NCI-H460 (cell line): ENCODE results near the gene LYPLAL1. TPM values are rescaled to one million over a fixed set of nuclear protein-coding genes. Genes with fewer than 3 reads are reported as not detected.
"Not testable (repeated sequence)": the region's sequence is repeated elsewhere in the genome, so short reads cannot be mapped to it uniquely, and the experiment has no call there.

Experiments used
- DNase-seq: peaks from one replicate; pipeline ENCODE4 v3.0.0-alpha.2; 2016; ENCODE audit warnings: low read depth; ENCODE audit errors: extremely low read depth
- total RNA-seq: library from RNA; depleted of rRNA; stranded (reverse); fragments of >200 nt; shearing (Covaris generic); gene quantifications from 2 replicates; pipeline ENCODE4 v1.2.3, GENCODE V29; 2014

LYPLAL1 gene
- total RNA-seq, 1 experiment from 2014 or later: 104 TPM

DNA sequence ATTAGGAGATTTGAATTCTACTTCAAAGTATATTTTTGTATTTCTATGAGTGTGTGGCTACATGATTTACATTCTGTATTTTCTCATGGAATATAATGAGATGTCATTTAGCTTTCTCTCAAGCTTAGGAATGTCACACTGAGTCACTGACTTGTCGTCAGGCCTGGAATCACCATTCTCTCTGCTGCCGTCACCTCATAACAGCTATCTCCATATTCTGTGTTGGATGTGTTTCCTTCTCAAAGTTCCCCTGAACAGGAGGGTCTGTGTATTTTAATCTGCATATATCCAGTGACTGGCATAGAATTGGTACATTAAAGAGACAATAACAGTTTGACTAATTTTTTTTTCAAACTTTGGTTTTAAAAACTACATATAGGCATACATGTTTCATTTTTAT is 35.9 kb downstream of the LYPLAL1 start:
- DNase-seq: peak; percentile 96

DNA sequence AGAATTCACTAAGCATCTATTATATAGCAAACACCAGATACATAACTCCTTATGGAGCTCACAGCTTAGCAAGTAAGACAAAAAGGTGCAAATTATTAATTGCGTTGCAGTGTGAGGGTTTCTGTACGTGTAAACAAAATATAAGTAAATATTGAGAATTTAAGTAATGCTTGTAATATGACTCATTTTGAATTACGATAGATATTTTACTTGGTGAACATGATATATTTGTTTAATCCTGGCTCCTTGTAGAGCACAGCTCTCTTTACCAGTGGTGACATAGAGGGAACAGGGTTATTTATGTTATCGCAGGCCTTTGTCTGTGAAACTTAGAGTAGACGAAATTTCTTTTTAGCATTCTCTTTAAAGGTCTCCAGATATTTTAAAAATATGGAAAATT is 36.4 kb downstream of the LYPLAL1 start:
- DNase-seq: peak; percentile 82

DNA sequence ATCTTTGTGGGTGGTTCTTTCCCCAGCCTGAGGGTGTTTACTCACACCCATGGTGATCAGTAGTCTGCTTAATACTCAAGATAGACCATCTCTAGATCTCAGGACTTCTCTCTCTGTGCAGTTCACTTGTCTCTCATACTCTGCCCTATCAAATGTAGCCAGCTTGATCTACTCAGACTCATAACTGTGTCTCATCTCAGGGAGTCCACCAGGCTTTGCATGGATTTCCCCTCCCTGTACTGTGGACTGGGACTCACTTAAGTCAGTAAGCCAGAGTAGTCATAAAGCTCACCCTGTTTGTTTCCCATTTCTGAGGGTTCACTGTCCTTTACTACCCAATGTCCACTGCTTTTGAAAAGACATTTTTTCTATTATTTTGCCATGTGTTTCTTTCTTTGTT is 41.8 kb downstream of the LYPLAL1 start:
- DNase-seq: no peak

DNA sequence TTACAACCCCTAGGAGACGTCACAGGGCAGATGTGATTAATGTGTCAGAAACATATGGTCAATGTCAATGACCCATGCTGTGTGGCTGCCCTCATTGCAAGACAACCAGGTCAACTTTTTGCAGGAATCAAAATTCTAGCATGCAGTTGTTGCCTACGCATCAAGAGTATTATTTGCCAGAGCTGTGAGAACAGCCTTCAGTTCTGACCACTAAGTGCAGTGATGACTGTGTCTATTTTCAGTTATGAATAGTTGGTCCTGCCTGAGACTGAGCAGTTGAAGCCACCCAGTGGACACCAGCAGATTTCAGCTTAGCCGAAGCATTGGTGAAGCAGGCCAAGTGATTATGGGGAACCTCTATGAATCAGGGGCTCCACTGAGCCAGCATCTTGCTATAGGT is 47.3 kb downstream of the LYPLAL1 start:
- peak; percentile 94 for DNase-seq

DNA sequence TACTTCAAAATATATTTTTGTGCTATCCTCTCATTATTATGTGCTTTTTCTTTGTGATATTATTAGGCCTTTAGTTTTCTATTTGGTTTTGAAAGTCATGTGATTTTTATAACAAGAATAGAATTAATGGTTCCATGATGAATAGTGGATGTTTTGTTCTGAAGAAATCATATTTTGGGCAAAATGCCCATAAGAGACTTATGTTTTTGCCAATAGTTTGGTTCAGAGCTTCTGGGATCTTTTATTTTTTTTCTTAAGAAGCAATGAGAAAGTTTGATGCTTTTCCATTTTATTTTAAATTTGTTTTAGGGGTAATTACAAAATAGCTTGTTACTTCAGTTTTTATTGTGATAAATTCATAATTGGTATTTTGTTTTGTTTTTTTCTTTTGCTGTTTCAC is 49.8 kb downstream of the LYPLAL1 start:
- DNase-seq: no peak

DNA sequence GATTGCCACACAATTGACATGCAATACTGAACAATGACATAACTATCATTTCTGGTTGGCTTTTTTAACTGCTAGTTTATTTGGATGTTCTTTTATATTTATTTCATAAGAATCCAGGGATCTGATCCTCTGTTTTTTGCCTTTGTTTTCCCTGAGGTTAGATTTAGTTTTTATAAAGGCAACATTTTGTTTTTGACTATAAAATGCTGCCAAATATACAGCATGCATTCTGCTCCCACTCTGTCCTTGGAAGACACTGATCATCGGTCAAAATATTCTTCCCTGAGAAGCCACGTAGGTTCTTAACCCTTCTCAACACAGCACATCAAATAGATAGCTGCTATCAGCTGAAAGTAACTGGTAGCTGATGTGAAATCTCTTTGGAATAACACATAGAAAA is 52.5 kb downstream of the LYPLAL1 start:
- DNase-seq: no peak

DNA sequence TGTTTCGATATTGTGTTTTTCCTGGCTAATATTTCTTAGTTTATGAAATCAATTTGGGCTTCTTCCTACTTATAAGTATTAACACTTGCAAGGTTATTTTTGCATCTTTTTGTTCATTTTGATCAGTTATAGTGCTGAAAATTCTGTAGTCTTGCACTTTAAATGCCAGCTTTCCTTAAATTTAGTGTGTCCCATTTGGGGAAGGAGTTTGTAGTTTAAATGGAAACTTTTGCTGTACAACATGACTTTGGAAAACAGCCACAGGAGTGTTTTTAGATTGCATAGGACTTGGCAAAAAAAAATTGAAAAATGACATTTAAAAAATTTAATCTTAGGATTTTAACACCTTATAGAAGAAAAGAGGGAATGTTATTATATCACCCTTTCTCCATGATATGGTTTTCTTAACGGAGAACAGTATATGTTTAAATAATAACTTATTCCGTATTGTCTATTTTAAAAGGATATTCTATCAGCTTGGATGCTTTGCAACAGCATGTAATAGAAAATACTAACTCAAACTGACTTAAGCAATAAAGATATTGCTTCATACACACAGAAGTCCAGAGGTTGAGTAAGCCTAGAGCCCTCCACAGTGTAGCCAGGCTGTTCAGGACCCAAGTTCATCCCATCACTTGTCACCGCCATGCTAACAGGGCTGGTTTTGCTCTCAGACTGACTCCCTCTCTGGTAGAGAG is 53.8 kb downstream of the LYPLAL1 start:
- DNase-seq: no peak

DNA sequence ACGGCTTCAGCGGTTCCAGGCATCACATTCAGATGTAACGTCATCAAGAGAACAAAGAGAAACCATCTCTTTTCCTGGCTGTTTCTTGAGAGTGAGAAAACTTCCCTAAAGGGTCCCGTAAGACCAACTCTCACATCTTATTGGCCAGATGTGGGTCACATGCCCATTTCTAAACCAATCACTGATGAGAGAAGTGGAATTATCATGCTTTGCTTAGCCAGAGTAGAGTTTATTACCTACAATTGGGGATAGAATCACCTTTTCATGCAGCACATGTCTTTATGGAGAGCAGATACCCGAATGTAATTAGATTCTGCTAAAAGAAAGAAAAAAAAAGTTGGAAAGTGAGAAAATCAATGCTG is 54.4 kb downstream of the LYPLAL1 start:
- DNase-seq: no peak

DNA sequence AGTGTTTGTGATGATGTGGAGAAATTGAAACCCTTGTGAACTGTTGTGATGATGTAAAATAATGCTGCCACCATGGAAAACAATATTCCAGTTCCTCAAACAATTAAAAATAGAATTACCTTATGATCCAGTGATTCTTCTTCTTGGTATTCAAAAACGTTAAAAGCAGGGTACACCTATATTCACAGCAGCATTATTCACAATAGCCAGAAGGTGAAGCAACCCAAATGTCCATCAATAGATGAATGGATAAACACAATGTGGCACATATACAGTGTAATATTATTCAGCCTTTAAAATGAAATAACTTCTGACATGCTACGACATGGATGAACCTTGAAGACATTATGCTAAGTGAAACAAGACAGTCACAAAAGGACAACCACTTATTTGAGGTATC is 59.2 kb downstream of the LYPLAL1 start:
- DNase-seq: no peak

DNA sequence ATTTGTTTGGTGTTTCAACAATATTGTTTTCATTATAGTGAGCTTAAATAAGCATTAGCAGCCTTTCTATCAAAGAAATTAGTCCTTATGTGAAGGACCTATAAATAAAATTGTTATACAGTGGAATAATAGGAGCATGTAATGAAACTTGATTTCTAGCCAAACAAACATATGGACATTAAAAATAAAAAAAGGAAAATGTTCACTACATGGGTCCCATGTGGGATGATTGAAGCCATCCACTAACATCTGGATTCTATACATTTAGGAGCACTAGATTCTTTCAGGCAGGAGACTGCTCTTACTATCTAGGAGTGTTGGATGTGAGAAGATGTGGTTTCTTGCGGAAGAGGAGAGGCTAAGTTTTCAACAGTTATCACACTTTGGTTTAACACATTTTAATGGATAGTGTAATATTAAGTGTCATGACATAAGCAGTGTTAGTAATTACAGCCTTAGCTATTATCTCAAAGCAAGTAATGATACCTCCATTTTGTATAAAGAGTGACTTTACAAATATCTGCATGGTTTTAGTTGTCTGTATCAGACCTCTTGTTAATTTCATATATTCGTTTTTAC is 62.3 kb downstream of the LYPLAL1 start:
- no peak for DNase-seq

DNA sequence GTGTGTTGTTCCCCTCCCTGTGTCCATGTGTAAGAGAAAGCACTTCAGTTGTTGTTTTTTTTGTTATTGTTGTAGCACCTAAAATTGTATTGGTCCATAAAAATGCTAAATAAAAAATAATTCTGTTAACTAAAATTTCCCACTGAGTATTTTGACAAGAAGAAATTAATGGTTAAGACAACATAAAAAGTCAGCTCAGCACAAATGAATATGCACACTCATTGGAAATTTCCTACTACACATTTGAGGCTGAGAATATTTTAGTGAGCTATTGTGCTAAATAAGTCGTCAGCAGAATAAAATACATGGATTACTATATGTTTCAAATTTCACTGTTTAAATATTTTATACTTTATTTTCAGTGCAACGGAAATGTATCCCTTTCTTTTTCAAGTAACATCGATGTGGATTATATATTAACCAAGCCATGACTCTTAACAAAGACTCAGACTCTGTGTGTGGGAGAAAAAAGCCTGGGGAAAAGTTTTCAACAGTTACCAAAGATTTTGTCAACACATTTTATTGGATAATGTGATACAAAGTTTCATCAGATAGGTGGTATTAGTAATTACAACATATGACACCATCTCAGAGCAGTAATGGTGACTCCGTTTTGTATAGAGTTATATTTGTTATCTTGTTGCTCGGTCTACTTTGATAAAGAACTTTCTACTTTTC is 63.4 kb downstream of the LYPLAL1 start:
- DNase-seq: no peak

DNA sequence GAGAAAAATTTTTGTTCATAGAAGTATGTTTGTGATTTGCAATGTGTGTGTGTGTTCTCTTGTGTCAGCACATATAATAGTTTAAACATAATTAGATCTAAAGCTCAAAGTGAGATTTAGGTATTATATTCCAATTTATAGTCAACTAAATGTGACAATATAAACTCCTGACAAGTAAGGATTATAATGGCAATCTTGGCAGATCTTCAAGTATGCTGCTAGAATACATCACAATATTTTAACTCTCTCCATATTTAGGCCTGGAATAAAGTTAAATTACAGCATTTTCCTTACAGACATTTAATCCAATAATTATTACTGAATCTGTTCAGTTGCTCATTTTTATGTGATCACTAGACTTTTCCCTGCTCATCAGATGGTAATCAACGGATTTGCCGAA is 65.8 kb downstream of the LYPLAL1 start:
- no peak for DNase-seq

DNA sequence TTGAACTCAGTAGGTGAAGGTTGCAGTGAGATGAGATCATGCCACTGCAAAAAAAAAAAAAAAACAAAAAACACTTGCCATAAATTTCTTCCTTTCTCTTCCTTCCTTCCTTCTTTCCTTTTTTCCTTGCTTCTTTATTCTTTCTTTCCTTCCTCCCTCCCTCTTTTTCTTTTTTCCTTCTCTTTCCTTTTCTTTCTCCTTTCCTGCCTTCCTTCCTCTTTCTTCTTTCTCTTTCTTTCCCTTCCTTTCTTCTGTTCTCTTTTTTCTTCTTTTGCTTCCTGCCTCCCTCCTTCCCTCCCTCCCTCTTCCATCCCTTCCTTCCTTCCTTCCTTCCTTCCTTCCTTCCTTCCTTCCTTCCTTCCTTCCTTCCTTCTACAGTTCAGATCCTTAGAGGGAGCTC is 71.2 kb downstream of the LYPLAL1 start:
- no peak for DNase-seq

DNA sequence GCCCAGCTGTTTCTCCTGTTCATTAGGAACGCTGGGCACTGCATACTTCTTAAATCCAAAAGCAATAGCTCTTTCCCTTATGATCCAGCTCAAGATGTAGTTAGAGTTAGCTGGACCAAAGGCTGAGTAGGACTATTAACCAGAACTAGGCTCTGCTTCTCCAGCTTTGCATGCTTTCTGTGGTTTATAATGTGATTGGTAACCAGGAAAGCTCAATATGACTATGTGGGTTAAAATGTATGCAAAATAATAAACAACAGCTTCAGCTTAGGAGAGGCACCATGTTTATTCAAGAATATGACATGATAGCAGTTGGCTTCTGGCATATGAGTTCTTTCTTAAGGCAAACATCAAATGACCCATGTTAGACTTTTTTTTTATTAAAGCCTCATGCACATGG is 73.8 kb downstream of the LYPLAL1 start:
- DNase-seq: no peak

DNA sequence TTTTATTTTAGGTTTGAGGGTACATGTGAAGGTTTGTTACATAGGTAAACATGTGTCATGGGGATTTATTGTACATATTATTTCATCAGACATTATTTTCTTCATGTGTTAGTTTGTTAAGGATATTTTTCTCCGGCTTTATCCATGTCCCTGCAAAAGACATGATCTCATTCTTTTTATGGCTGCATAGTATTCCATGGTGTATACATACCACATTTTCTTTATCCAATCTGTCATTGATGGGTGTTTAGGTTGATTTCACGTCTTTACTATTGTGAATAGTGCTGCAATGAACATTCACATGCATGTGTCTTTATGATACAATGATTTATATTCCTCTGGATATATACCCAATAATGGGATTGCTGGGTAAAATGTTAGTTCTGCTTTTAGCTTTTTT is 76.8 kb downstream of the LYPLAL1 start:
- DNase-seq: not testable (repeated sequence)

DNA sequence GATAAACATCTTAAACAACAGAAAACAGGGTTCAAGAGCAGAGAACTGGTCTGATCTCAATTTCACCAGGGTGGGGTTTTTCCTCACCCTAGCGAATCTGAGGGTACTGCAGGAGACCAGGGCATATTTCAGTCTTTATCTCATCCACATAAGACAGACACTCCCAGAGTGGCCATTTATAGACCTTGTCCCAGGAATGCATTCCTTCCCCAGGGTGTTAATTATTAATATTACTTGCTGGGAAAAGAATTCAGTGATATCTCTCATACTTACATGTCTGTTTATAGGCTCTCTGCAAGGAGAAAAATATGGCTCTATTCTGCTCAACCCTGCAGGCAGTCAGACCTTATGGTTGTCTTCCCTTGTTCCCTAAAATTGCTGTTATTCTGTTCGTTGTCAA is 84.1 kb downstream of the LYPLAL1 start:
- no peak for DNase-seq

DNA sequence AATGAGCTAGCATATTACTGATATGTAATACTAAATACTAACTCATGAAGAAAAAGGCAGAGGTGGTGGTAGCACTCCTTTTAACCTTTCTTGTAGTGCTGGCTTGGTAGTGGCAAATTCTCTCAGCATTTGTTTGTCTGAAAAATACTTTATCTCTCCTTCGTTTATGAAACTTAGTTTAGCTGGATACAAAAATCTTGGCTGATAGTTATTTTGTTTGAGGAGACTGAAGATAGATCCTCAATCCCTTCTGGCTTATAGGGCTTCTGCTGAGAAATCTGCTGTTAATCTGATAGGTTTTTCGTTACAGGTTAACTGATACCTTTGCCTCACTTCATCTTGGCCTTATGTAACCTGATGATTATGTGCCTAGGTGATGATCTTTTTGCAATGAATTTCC is 87.8 kb downstream of the LYPLAL1 start:
- DNase-seq: no peak
